H1 (cell line): ENCODE data around the gene PLCB1.

Source experiments
- CTCF ChIP-seq, 3 experiments: IDR thresholded peaks; 1 replicate in 2 of 3; 2 replicates in 1 of 3; pipeline versions ENCODE4 v1.5.1 to v1.6.1; 2011; ENCODE audit warnings: low read length in 3 of 3, mild to moderate bottlenecking in 3 of 3, inconsistent platforms in 2 of 3, low read depth in 1 of 3, moderate library complexity in 1 of 3; ENCODE audit not compliant: insufficient read depth in 1 of 3; ENCODE audit errors: control extremely low read depth in 1 of 3
- E2F6 ChIP-seq: IDR thresholded peaks from 2 replicates; pipeline ENCODE4 v1.6.1; 2012; ENCODE audit warnings: inconsistent platforms
- EZH2 ChIP-seq: fragments of 200-600 bp; sonication (generic); IDR thresholded peaks from 2 replicates; pipeline ENCODE4 v1.7.1; 2012; ENCODE audit warnings: low read depth, mild to moderate bottlenecking, moderate library complexity, low read length, inconsistent platforms; ENCODE audit not compliant: severe bottlenecking
- PHF8 ChIP-seq: fragments of 200-600 bp; sonication (generic); conservative IDR thresholded peaks from 2 replicates; pipeline ENCODE4 v1.7.1; 2012; ENCODE audit warnings: low read depth, mild to moderate bottlenecking, inconsistent platforms, low read length, moderate library complexity
- POLR2A ChIP-seq, 2 experiments: IDR thresholded peaks; 1 replicate in 1 of 2; 2 replicates in 1 of 2; pipeline ENCODE4 v1.6.1; 2011; ENCODE audit warnings: low read depth in 2 of 2, low read length in 2 of 2, mild to moderate bottlenecking in 2 of 2; ENCODE audit errors: control extremely low read depth in 1 of 2
- TEAD4 ChIP-seq: IDR thresholded peaks from 2 replicates; pipeline ENCODE4 v1.6.1; 2012; ENCODE audit warnings: low read depth, low read length, inconsistent platforms, mixed read lengths

GRCh38 chr20:8427419-8428040, 295.5 kb downstream of the PLCB1 start:
- TF ChIP-seq E2F6, result no peak
- no peak for TF ChIP-seq EZH2
- no peak for TF ChIP-seq TEAD4
- TF ChIP-seq POLR2A (IDR thresholded peaks at IDR 0.05; ENCODE audit: control extremely low read depth in 1 of 2, low read depth in 2 of 2, low read length in 2 of 2), result no peak
- TF ChIP-seq PHF8, result no peak
- TF ChIP-seq CTCF (IDR thresholded peaks at IDR 0.05; ENCODE audit: control extremely low read depth in 1 of 3, insufficient read depth in 1 of 3, low read depth in 1 of 3, low read length in 3 of 3), result no peak
